HEK293T (cell line): ENCODE results near the gene HSPA12A.

Source experiments
- BHLHE40 ChIP-seq: fragments of 450-650 bp; IDR thresholded peaks from 2 replicates; pipeline ENCODE4 v1.6.1; 2016; ENCODE audit warnings: mild to moderate bottlenecking, moderate library complexity, borderline replicate concordance
- CTBP1 ChIP-seq: fragments of 450-650 bp; IDR thresholded peaks from 2 replicates; pipeline ENCODE4 v1.6.1; 2016; ENCODE audit warnings: borderline replicate concordance
- ELF4 ChIP-seq: fragments of 450-650 bp; IDR thresholded peaks from 2 replicates; pipeline ENCODE4 v1.6.1; 2017; ENCODE audit warnings: antibody characterized with exemption
- FOXA1 ChIP-seq: fragments of 450-650 bp; IDR thresholded peaks from 2 replicates; pipeline ENCODE4 v1.6.1; 2016; ENCODE audit warnings: mild to moderate bottlenecking
- FOXK2 ChIP-seq: fragments of 450-650 bp; IDR thresholded peaks from 2 replicates; pipeline ENCODE4 v1.6.1; 2016; ENCODE audit warnings: mild to moderate bottlenecking
- FOXM1 ChIP-seq: fragments of 450-650 bp; IDR thresholded peaks from 2 replicates; pipeline ENCODE4 v1.6.1; 2017; ENCODE audit warnings: mild to moderate bottlenecking, borderline replicate concordance
- HDGF ChIP-seq: fragments of 450-650 bp; IDR thresholded peaks from 2 replicates; pipeline ENCODE4 v1.6.1; 2017; ENCODE audit warnings: antibody characterized with exemption, borderline replicate concordance
- NFRKB ChIP-seq: fragments of 450-650 bp; IDR thresholded peaks from 2 replicates; pipeline ENCODE4 v1.6.1; 2016; ENCODE audit warnings: mild to moderate bottlenecking, moderate library complexity
- SP1 ChIP-seq: fragments of 450-650 bp; IDR thresholded peaks from 2 replicates; pipeline ENCODE4 v1.6.1; 2017
- TARDBP ChIP-seq: fragments of 450-650 bp; IDR thresholded peaks from 2 replicates; pipeline ENCODE4 v1.6.1; 2016
- TF ChIP-seq, protein P1 (sequence below): fragments of 450-650 bp; IDR thresholded peaks from 2 replicates; pipeline ENCODE4 v1.6.1; 2016

DNA sequence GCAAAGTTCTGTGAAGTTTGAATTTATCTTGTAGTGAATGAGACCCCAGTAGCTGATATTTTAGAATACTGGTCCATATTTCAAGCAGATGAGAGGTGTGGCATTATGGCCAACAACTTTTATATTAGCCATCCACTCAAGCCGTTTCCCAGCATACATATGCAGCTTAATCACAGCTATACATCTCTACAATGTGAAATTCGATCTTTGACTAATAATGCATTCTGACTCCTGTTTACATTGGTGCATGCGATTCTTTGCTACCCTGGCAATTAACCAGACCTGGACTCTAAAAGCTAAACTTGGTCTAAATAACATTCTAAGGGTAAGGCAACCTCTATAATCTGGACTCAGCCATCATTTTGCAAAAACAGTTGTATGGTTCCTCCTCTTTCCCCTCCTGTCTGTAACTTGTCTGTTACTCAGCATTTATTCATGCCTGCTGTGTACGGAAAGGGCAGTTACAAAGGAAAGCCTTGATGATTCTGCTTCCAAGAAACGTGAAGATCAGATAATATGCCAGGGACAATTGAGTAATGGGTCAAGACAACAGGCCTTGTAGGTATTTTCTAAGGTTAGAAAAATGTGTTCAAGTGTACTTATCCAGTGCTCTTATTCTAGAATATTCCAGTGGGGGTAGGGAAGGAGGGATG lies 71.0 kb downstream of the HSPA12A start:
- TF ChIP-seq NFRKB (no peak), SP1 (no peak), CTBP1 (no peak), HDGF (no peak), FOXA1 (no peak), TARDBP (no peak), BHLHE40 (no peak), FOXM1 (no peak), ELF4 (no peak), FOXK2 (no peak)
- TF ChIP-seq, protein P1, sequence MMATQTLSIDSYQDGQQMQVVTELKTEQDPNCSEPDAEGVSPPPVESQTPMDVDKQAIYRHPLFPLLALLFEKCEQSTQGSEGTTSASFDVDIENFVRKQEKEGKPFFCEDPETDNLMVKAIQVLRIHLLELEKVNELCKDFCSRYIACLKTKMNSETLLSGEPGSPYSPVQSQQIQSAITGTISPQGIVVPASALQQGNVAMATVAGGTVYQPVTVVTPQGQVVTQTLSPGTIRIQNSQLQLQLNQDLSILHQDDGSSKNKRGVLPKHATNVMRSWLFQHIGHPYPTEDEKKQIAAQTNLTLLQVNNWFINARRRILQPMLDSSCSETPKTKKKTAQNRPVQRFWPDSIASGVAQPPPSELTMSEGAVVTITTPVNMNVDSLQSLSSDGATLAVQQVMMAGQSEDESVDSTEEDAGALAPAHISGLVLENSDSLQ: no peak
